ENCODE results near the gene APH1B.

APH1B gene

DNA sequence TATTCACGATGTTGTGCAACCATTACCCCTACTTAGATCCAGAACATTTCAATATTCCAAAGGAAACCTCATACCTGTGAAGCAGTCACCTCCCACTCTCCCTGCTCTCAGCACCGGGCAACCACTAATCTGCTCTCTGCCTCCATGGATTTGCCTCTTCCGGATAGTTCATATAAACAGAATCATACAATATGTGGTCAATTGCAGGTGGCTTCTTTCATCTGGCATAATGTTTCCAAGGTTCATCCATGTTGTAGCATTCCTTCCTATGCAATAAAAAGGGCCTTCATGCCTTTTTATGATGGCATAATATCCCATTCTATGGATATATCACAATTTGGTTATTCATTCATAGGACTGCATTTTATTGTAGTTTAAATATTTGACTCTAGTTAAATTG lies 80.3 kb downstream of the APH1B start:
- no peak for DNase-seq

DNA sequence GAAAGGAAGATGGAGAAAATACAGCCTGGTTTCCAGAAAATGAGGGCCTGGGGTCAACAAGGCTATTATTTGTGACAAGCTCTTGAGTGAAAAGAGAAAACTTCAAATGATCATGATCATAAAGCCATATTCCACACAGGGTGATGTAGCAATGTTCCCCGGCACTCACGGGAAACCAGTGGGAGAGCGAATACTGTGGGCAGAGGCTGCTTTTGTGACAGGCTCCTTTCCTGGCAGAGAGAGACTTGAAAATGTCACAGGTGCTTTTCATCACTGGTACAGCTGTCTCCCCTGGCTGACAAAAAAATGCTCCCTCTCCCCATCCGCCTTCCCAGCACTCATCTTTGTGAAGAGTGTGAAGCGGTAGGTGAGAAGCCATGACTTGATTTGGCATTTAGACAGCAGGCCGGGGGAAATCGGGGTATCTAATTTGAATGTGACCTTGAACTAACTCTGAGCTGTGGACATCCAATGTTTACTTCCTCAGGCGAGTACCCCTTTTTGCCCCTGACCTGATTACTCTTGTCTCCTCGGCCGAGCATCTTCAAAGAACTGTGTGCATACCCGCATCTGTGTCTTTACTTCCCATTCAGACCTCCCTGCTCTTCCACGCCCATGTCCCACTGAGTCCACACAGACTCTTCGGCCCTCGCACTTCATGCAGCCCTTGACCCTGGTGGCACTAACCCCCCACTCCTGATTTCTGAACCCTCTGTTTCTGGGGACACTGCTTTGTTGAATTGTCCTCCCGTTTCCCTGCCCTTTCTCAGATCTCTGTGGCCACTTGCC lies 81.0 kb downstream of the APH1B start:
- DNase-seq, result no peak

Measured in right hindlimb (tissue), 1 donor.